H1 (cell line): Measurements from ENCODE around the gene ZNF3. TPM values are rescaled to one million over a fixed set of nuclear protein-coding genes. Genes with fewer than 3 reads are reported as not detected.

Source experiments
- BCL11A ChIP-seq, 2 experiments: IDR thresholded peaks; one replicate each; pipeline ENCODE4 v1.6.1; 2011; ENCODE audit warnings: low read depth in 2 of 2, low read length in 2 of 2, mild to moderate bottlenecking in 2 of 2
- BRCA1 ChIP-seq: IDR thresholded peaks from 2 replicates; pipeline ENCODE4 v1.6.1; 2012; ENCODE audit warnings: low read depth, low read length, improper control_type of control experiment
- CHD7 ChIP-seq: fragments of 300-600 bp; sonication (generic); IDR thresholded peaks from 2 replicates; pipeline ENCODE4 v1.7.1; 2012; ENCODE audit warnings: low read length, moderate library complexity, mild to moderate bottlenecking, inconsistent platforms; ENCODE audit not compliant: insufficient replicate concordance
- CTCF ChIP-seq, 3 experiments: IDR thresholded peaks; 1 replicate in 2 of 3; 2 replicates in 1 of 3; pipeline versions ENCODE4 v1.5.1 to v1.6.1; 2011; ENCODE audit warnings: low read length in 3 of 3, mild to moderate bottlenecking in 3 of 3, inconsistent platforms in 2 of 3, low read depth in 1 of 3, moderate library complexity in 1 of 3; ENCODE audit not compliant: insufficient read depth in 1 of 3; ENCODE audit errors: control extremely low read depth in 1 of 3
- JUND ChIP-seq: IDR thresholded peaks from 2 replicates; pipeline ENCODE4 v1.6.1; 2011; ENCODE audit warnings: mild to moderate bottlenecking, improper control_type of control experiment, low read length
- KDM4A ChIP-seq: IDR thresholded peaks from one replicate; pipeline ENCODE4 v1.7.1; 2012; ENCODE audit warnings: low read depth, mild to moderate bottlenecking, moderate library complexity, low read length, inconsistent platforms; ENCODE audit not compliant: severe bottlenecking
- POLR2A ChIP-seq, 2 experiments: IDR thresholded peaks; 1 replicate in 1 of 2; 2 replicates in 1 of 2; pipeline ENCODE4 v1.6.1; 2011; ENCODE audit warnings: low read depth in 2 of 2, low read length in 2 of 2, mild to moderate bottlenecking in 2 of 2; ENCODE audit errors: control extremely low read depth in 1 of 2
- polyA plus RNA-seq, 7 experiments: library from polyadenylated mRNA; depleted of rRNA in 3 of 7; stranded (reverse) in 5 of 7; unstranded in 2 of 7; fragments of >200 nt in 5 of 7; fragments of 200-250 nt in 2 of 7; gene quantifications; 1 replicate in 5 of 7; 2 replicates in 1 of 7; 4 replicates in 1 of 7; pipeline versions ENCODE4 v1.2.1 to v1.2.3, GENCODE V29; 2011 to 2013; ENCODE audit warnings: missing spikeins in 2 of 7, mixed read lengths in 2 of 7
- total RNA-seq: library from RNA; stranded (reverse); fragmentation: NEBNext Ultra II Directional; extraction: Animal tissue kit (Norgen Biotek cat#: 25700); gene quantifications from 2 replicates; pipeline ENCODE4 v1.2.1, GENCODE V29; 2021

Gene ZNF3
- total and polyA plus RNA-seq, 2 of the 8 experiments (the other 6 are each of a cell fraction or from before 2014, with no cell fraction given): 26.9 to 49.1 TPM

GRCh38 chr7:100049441-100050291, 31.9 kb downstream of the ZNF3 start, which contains the start of gene ZSCAN21 (continued):
- no peak for TF ChIP-seq CHD7
- no peak for TF ChIP-seq BCL11A (IDR thresholded peaks at IDR 0.05; ENCODE audit: low read depth in 2 of 2, low read length in 2 of 2)
- peak in 1 of 3 experiments; percentile 7; a peak in 1 of 4 replicates for TF ChIP-seq CTCF (IDR thresholded peaks at IDR 0.05; ENCODE audit: control extremely low read depth in 1 of 3, insufficient read depth in 1 of 3, low read depth in 1 of 3, low read length in 3 of 3)
- peak; percentile 84 to 94 for TF ChIP-seq POLR2A (IDR thresholded peaks at IDR 0.05; ENCODE audit: control extremely low read depth in 1 of 2, low read depth in 2 of 2, low read length in 2 of 2)
- no peak for TF ChIP-seq BRCA1
- no peak for TF ChIP-seq JUND
- peak; percentile 79 for TF ChIP-seq KDM4A
